GM20000 (cell line): Measurements from ENCODE around the gene TMEM143.

Experiments used
- DNase-seq: peaks from one replicate; pipeline ENCODE4 v3.0.0; 2012; ENCODE audit warnings: low spot score
- CTCF ChIP-seq: IDR thresholded peaks from 2 replicates; pipeline ENCODE4 v1.5.1; 2012; ENCODE audit warnings: mild to moderate bottlenecking, control low read depth; ENCODE audit errors: extremely low read depth, missing control alignments

The TMEM143 gene

GRCh38 chr19:48363810-48364597 is at the start of gene TMEM143, which contains the start of gene SYNGR4:
Gene TMEM143, minus strand, starts transcription at chr19:48363940. Its CDS starts 20 bp downstream, at chr19:48363920.
Gene SYNGR4, plus strand, starts transcription at chr19:48364367. Its CDS starts 1,476 bp downstream, at chr19:48365843.
- TF ChIP-seq CTCF, result no peak
- peak; percentile 97 for DNase-seq

GRCh38 chr19:48405850-48406249 is 42.1 kb upstream of the TMEM143 start:
- no peak for TF ChIP-seq CTCF
- peak; percentile 60 for DNase-seq

GRCh38 chr19:48405010-48405659 is 41.4 kb upstream of the TMEM143 start:
- no peak for TF ChIP-seq CTCF
- no peak for DNase-seq

GRCh38 chr19:48403606-48404005 is 39.9 kb upstream of the TMEM143 start:
- TF ChIP-seq CTCF, result no peak
- peak; percentile 91 for DNase-seq

- no peak for TF ChIP-seq CTCF
- no peak for DNase-seq
Measured at GRCh38 chr19:48401287-48401686, 37.5 kb upstream of the TMEM143 start.

- TF ChIP-seq CTCF, result no peak
- DNase-seq, result peak; percentile 50
Measured at GRCh38 chr19:48400018-48400742, 36.4 kb upstream of the TMEM143 start.
